ENCODE results near the gene EFCAB14.

GRCh38 chr1:46675549-46676314, 43.2 kb downstream of the EFCAB14 start:
- TF ChIP-seq EZH2 (IDR thresholded peaks at IDR 0.05), result no peak
- TF ChIP-seq POLR2AphosphoS5 (IDR thresholded peaks at IDR 0.05; ENCODE audit: borderline replicate concordance, low read depth, low read length), result no peak

All from SK-N-MC (cell line).